HepG2 (cell line): ENCODE data around the gene TRIM25. TPM values are rescaled to one million over a fixed set of nuclear protein-coding genes. Genes with fewer than 3 reads are reported as not detected.

Experiments
- ELF4 ChIP-seq: sonication (generic); formaldehyde crosslinking; IDR thresholded peaks from 2 replicates; pipeline ENCODE4 v1.5.0; 2020; ENCODE audit warnings: missing genetic modification reagents, mild to moderate bottlenecking, moderate library complexity, borderline replicate concordance
- FOXJ3 ChIP-seq: sonication (generic); formaldehyde crosslinking; IDR thresholded peaks from 2 replicates; pipeline ENCODE4 v1.4.0; 2020; ENCODE audit warnings: missing genetic modification reagents, mild to moderate bottlenecking, borderline replicate concordance
- HMGXB3 ChIP-seq: sonication (generic); formaldehyde crosslinking; IDR thresholded peaks from 2 replicates; pipeline ENCODE4 v1.4.0; 2020; ENCODE audit warnings: missing genetic modification reagents, borderline replicate concordance
- HNRNPK ChIP-seq: fragments of 200-400 bp; formaldehyde crosslinking; IDR thresholded peaks from 2 replicates; pipeline ENCODE4 v1.6.1; 2018; ENCODE audit warnings: low read length, low read depth, moderate library complexity, mild to moderate bottlenecking; ENCODE audit not compliant: poor library complexity, severe bottlenecking
- MIER3 ChIP-seq: IDR thresholded peaks from 2 replicates; pipeline ENCODE4 v1.6.1; 2016; ENCODE audit warnings: missing compliant biosample characterization, borderline replicate concordance
- NPAS2 ChIP-seq: sonication (generic); formaldehyde crosslinking; IDR thresholded peaks from 2 replicates; pipeline ENCODE4 v1.8.0; 2022; ENCODE audit warnings: mild to moderate bottlenecking, missing genetic modification reagents, borderline replicate concordance
- PPARG ChIP-seq: conservative IDR thresholded peaks from 2 replicates; pipeline ENCODE4 v1.6.1; 2016; ENCODE audit warnings: missing biosample characterization, missing genetic modification reagents
- PRDM15 ChIP-seq: sonication (generic); formaldehyde crosslinking; IDR thresholded peaks from 2 replicates; pipeline ENCODE4 v1.4.0; 2020; ENCODE audit warnings: missing genetic modification reagents
- SNRNP70 ChIP-seq: fragments of 200-400 bp; formaldehyde crosslinking; IDR thresholded peaks from 2 replicates; pipeline ENCODE4 v1.6.1; 2017; ENCODE audit warnings: mild to moderate bottlenecking, low read depth, low read length, moderate library complexity
- USF2 ChIP-seq, 2 experiments: sonication (generic) in 1 of 2; formaldehyde crosslinking in 1 of 2; IDR thresholded peaks; 2 replicates each; pipeline versions ENCODE4 v1.5.1 to v1.6.1; 2011 to 2020; ENCODE audit warnings: borderline replicate concordance in 1 of 2, low read depth in 1 of 2, low read length in 1 of 2, mild to moderate bottlenecking in 1 of 2, missing genetic modification reagents in 1 of 2, moderate library complexity in 1 of 2
- YEATS2 ChIP-seq: sonication (generic); formaldehyde crosslinking; IDR thresholded peaks from 2 replicates; pipeline ENCODE4 v1.4.0; 2020; ENCODE audit warnings: missing genetic modification reagents, borderline replicate concordance
- ZNF232 ChIP-seq: sonication (generic); formaldehyde crosslinking; IDR thresholded peaks from 2 replicates; pipeline ENCODE4 v1.4.0; 2020; ENCODE audit warnings: missing genetic modification reagents, borderline replicate concordance
- ZNF292 ChIP-seq: sonication (generic); formaldehyde crosslinking; IDR thresholded peaks from 2 replicates; pipeline ENCODE4 v1.8.1; 2022; ENCODE audit warnings: mild to moderate bottlenecking, low read depth, missing genetic modification reagents, borderline replicate concordance
- ZNF775 ChIP-seq: sonication (generic); formaldehyde crosslinking; IDR thresholded peaks from 2 replicates; pipeline ENCODE4 v1.4.0; 2020; ENCODE audit warnings: missing genetic modification reagents, mild to moderate bottlenecking, moderate library complexity, borderline replicate concordance
- polyA plus RNA-seq, 8 experiments: library from polyadenylated mRNA; depleted of rRNA in 3 of 8; stranded (reverse) in 7 of 8; unstranded in 1 of 8; fragments of >200 nt; fragmentation: Illumina TruSeq in 4 of 8; extraction: Trizol in 4 of 8; gene quantifications; 2 replicates each; pipeline versions ENCODE4 v1.2.1 to v1.2.3, GENCODE V29; 2011 to 2016; ENCODE audit warnings: low read depth in 4 of 8, missing spikeins in 1 of 8, mixed read lengths in 1 of 8; ENCODE audit not compliant: insufficient read depth in 1 of 8
- total RNA-seq, 5 experiments: library from RNA; depleted of rRNA; stranded (reverse); fragments of >200 nt; fragmentation: Illumina TruSeq; extraction: Trizol; gene quantifications; 2 replicates each; pipeline ENCODE4 v1.2.3, GENCODE V29; 2016; ENCODE audit warnings: low read depth in 1 of 5
- TF ChIP-seq, protein P1 (sequence below): sonication (generic); IDR thresholded peaks from 2 replicates; pipeline ENCODE4 v1.6.1; 2016; ENCODE audit warnings: low read depth, borderline replicate concordance

The TRIM25 gene
- total and polyA plus RNA-seq, 2 of the 13 experiments (the other 11 are each of a cell fraction or from before 2014, with no cell fraction given): 30.8 to 42.2 TPM

GRCh38 chr17:56887552-56888467 is 26.0 kb downstream of the TRIM25 start (continued):
- TF ChIP-seq USF2 (IDR thresholded peaks at IDR 0.05; ENCODE audit: low read depth, low read length): no peak
- TF ChIP-seq USF2 (CRISPR knock-in tag; IDR thresholded peaks at IDR 0.05; ENCODE audit: borderline replicate concordance): no peak
- TF ChIP-seq FOXJ3: no peak
- TF ChIP-seq YEATS2: no peak
- TF ChIP-seq PRDM15 (CRISPR knock-in tag): no peak
- TF ChIP-seq, protein P1, sequence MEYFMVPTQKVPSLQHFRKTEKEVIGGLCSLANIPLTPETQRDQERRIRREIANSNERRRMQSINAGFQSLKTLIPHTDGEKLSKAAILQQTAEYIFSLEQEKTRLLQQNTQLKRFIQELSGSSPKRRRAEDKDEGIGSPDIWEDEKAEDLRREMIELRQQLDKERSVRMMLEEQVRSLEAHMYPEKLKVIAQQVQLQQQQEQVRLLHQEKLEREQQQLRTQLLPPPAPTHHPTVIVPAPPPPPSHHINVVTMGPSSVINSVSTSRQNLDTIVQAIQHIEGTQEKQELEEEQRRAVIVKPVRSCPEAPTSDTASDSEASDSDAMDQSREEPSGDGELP: peak; percentile 22; the same call in 1 of the 2 replicates
- TF ChIP-seq NPAS2 (CRISPR knock-in tag): no peak
- no peak for TF ChIP-seq HMGXB3
- no peak for TF ChIP-seq SNRNP70
- TF ChIP-seq ELF4: no peak
- TF ChIP-seq MIER3 (CRISPR knock-in tag): no peak
- 0 out of 2 replicates have a peak, but pooled peaks have one; percentile 16 for TF ChIP-seq PPARG
- TF ChIP-seq ZNF292: no peak
- no peak for TF ChIP-seq HNRNPK
- TF ChIP-seq ZNF232 (CRISPR knock-in tag): no peak
- no peak for TF ChIP-seq ZNF775 (CRISPR knock-in tag)
